HL-60 (cell line): ENCODE data around the gene CRIP2.

Source experiments
- DNase-seq, 2 experiments: peaks; one replicate each; pipeline ENCODE4 v3.0.0-alpha.2; 2010 to 2020; ENCODE audit warnings: low read depth in 1 of 2, low spot score in 1 of 2
- H3K27ac ChIP-seq: fragments of 250-450 bp; sonication (Bioruptor Pico); replicated peaks from 2 replicates; pipeline ENCODE4 v1.5.1; 2020; ENCODE audit warnings: mild to moderate bottlenecking, moderate library complexity
- H3K27me3 ChIP-seq: fragments of 250-450 bp; sonication (Bioruptor Pico); 2 replicates; pipeline ENCODE4 v1.5.1; 2021; ENCODE audit warnings: mild to moderate bottlenecking, moderate library complexity; ENCODE audit not compliant: insufficient read depth, poor library complexity, severe bottlenecking
- H3K4me3 ChIP-seq: replicated peaks from 2 replicates; pipeline ENCODE4 v1.5.1; 2011; ENCODE audit warnings: mild to moderate bottlenecking, control low read depth, low read length; ENCODE audit not compliant: insufficient read depth
- GABPA ChIP-seq: IDR thresholded peaks from 2 replicates; pipeline ENCODE4 v1.6.1; 2012; ENCODE audit warnings: low read depth
- POLR2AphosphoS5 ChIP-seq: IDR thresholded peaks from 2 replicates; pipeline ENCODE4 v1.6.1; 2012; ENCODE audit warnings: low read depth
- SPI1 ChIP-seq: IDR thresholded peaks from 2 replicates; pipeline ENCODE4 v1.6.1; 2012; ENCODE audit warnings: low read depth, mild to moderate bottlenecking, borderline replicate concordance
- TF ChIP-seq, protein P1 (sequence below): IDR thresholded peaks from 2 replicates; pipeline ENCODE4 v1.6.1; 2012; ENCODE audit warnings: low read depth; ENCODE audit not compliant: insufficient replicate concordance
- TF ChIP-seq, protein P2 (sequence below): IDR thresholded peaks from one replicate; pipeline ENCODE4 v1.5.1; 2011; ENCODE audit warnings: low read length, control low read depth, inconsistent platforms; ENCODE audit not compliant: insufficient read depth

CRIP2 gene

DNA sequence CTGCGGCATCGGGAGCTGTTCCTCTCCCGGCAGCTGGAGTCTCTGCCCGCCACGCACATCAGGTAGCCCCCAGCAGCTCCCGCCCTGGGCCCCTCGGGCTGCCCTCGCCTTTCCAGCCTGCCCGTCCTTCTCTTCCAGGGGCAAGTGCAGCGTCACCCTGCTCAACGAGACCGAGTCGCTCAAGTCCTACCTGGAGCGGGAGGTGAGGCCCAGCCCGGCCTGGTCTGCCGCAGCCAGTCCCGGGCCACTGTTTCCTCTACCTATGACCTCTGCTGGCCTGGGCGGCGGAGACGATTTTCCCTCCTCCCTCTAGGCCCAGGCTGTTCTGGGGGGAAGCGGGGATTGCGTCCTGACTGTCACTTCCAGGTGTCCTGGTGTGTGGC is 24.5 kb upstream of the CRIP2 start:
- DNase-seq: no peak

DNA sequence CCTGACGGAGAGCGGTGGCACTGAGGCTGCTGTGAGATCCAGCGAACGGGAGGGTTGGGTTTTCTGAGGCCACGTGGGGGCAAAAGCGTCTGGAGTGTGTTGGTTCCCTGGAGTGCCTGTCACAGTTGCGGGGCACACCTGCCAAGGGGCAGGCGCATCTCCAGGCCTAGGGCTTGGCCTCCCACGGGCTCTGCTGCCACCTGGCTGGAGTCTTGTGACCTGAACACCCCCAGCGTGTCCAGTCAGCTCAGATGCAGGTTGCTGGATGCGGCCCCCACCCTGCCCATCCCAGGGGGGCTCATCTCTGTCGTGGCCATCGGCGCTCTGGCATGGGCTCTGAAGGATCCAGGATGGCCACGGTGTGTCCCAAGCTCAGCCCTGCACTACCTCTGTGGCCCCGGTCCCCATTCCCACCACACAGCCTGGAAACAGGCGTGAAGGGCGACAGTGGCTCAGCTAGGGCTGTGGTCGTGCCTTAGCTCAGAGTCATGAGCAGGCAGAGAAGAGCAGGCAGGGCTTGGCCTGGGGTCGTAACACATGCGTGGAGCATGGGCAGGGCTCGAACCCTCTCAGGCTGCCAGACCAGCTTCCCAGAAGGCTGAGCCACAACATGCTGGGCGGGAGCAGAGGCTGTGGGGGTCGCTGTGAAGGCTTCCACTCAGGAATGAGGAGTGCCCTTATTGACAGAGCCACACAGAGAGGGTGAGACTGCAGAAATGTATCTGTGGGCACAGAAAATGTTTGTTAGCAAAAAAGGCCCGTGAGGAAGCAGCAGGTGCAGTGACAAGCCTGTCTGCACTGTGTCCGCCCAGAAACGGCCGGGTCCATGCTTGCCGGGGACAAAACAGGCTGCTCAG is 23.5 kb upstream of the CRIP2 start:
- Histone ChIP-seq H3K27ac (no peak overlapping the region), H3K27me3 (no peaks in the 10 kb centered on the region), H3K4me3 (no peak overlapping the region)
- TF ChIP-seq, protein P1, sequence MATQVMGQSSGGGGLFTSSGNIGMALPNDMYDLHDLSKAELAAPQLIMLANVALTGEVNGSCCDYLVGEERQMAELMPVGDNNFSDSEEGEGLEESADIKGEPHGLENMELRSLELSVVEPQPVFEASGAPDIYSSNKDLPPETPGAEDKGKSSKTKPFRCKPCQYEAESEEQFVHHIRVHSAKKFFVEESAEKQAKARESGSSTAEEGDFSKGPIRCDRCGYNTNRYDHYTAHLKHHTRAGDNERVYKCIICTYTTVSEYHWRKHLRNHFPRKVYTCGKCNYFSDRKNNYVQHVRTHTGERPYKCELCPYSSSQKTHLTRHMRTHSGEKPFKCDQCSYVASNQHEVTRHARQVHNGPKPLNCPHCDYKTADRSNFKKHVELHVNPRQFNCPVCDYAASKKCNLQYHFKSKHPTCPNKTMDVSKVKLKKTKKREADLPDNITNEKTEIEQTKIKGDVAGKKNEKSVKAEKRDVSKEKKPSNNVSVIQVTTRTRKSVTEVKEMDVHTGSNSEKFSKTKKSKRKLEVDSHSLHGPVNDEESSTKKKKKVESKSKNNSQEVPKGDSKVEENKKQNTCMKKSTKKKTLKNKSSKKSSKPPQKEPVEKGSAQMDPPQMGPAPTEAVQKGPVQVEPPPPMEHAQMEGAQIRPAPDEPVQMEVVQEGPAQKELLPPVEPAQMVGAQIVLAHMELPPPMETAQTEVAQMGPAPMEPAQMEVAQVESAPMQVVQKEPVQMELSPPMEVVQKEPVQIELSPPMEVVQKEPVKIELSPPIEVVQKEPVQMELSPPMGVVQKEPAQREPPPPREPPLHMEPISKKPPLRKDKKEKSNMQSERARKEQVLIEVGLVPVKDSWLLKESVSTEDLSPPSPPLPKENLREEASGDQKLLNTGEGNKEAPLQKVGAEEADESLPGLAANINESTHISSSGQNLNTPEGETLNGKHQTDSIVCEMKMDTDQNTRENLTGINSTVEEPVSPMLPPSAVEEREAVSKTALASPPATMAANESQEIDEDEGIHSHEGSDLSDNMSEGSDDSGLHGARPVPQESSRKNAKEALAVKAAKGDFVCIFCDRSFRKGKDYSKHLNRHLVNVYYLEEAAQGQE: no peak
- no peak for TF ChIP-seq SPI1
- no peak for TF ChIP-seq POLR2AphosphoS5
- TF ChIP-seq, protein P2, sequence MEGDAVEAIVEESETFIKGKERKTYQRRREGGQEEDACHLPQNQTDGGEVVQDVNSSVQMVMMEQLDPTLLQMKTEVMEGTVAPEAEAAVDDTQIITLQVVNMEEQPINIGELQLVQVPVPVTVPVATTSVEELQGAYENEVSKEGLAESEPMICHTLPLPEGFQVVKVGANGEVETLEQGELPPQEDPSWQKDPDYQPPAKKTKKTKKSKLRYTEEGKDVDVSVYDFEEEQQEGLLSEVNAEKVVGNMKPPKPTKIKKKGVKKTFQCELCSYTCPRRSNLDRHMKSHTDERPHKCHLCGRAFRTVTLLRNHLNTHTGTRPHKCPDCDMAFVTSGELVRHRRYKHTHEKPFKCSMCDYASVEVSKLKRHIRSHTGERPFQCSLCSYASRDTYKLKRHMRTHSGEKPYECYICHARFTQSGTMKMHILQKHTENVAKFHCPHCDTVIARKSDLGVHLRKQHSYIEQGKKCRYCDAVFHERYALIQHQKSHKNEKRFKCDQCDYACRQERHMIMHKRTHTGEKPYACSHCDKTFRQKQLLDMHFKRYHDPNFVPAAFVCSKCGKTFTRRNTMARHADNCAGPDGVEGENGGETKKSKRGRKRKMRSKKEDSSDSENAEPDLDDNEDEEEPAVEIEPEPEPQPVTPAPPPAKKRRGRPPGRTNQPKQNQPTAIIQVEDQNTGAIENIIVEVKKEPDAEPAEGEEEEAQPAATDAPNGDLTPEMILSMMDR: no peak
- no peak for TF ChIP-seq GABPA
- no peak for DNase-seq

More for the DNA sequence above, 24.5 kb upstream of the CRIP2 start:
- no peak overlapping the region for H3K4me3 ChIP-seq
- H3K27ac ChIP-seq: no peak overlapping the region
- TF ChIP-seq, protein P2: no peak
- TF ChIP-seq POLR2AphosphoS5 (no peak), SPI1 (no peak), GABPA (no peak)
- TF ChIP-seq, protein P1: no peak
- H3K27me3 ChIP-seq: no peaks in the 10 kb centered on the region

DNA sequence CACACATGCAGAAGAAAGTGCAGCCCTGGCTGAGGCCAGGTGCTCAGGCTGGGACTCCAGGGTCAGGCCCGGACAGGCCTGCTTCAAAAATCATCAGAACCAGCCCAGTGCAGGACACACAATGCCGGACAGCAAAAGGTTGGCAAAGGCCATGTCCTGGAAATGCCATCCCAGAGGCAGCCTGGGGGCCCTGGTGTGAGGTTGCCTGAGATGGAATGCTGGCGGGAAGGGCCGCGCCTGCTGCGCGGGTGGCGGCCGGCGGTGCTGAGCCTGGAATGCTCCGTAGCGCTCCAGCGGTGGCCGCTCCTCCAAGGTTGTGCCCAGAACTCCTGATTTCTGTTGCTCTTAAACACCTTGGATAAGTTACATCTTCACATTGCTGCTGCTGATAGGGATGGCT is 21.7 kb upstream of the CRIP2 start:
- TF ChIP-seq, protein P1: no peak
- no peak for TF ChIP-seq SPI1

DNA sequence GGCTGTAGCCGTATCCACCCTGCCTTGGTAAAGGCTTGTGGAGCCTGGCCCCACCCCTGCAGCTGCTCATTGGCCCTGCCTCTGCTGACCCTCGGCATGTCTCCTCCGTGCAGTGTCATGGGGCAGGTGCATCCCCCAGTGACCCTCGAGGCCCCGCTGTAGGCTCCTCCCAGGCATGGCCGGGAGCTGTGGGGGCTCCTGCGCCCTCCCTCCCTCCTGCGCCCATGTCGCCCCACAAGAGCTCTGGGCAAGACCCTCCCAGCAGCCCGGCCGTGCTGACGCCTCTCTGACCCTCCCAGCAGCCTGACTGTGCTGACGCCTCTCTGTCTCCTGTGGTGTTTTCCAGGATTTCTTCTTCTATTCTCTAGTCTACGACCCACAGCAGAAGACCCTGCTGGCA is 20.8 kb upstream of the CRIP2 start:
- Histone ChIP-seq H3K4me3 (no peak overlapping the region), H3K27me3 (no peaks in the 10 kb centered on the region), H3K27ac (no peak overlapping the region)
- no peak for TF ChIP-seq GABPA
- TF ChIP-seq POLR2AphosphoS5: no peak
- TF ChIP-seq, protein P2: no peak
- TF ChIP-seq, protein P1: no peak
- TF ChIP-seq SPI1: no peak
- no peak for DNase-seq

More for the DNA sequence above, 21.7 kb upstream of the CRIP2 start:
- no peaks in the 10 kb centered on the region for H3K27me3 ChIP-seq
- no peak overlapping the region for H3K4me3 ChIP-seq
- no peak for DNase-seq
- no peak overlapping the region for H3K27ac ChIP-seq
